Measurements from ENCODE around the gene CEP350. TPM values are rescaled to one million over a fixed set of nuclear protein-coding genes. Genes with fewer than 3 reads are reported as not detected.

Gene CEP350
- total and polyA plus RNA-seq, 10 of the 15 experiments (the other 5 are each of a cell fraction or from before 2014, with no cell fraction given) = 5.2 to 46.0 (median 23.1) TPM

DNA sequence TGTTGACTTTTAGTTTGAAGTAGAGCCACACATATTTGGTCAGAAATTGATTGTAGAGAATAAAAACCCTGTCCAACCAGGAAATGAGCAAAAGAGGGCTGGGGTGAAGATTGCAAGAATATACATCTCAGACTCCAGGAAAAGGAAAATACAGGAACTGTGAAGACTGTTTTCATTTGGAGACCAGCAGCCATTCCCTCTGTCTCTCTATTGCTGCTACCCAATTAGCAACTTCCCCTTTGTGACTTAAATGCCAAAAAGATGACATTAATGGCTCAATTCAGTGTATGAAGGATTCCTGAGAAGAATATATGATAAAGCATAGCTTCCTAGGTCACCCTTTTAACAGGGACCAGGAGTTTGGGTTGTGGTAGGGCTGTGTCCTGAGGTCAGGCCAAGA lies 31.6 kb upstream of the CEP350 start (continued):
- no peak for TF ChIP-seq RAD21 (IDR thresholded peaks at IDR 0.05; ENCODE audit: insufficient read depth, low read depth, low read length)
- no peak for TF ChIP-seq SREBF2 (IDR thresholded peaks at IDR 0.05; ENCODE audit: low read length)

DNA sequence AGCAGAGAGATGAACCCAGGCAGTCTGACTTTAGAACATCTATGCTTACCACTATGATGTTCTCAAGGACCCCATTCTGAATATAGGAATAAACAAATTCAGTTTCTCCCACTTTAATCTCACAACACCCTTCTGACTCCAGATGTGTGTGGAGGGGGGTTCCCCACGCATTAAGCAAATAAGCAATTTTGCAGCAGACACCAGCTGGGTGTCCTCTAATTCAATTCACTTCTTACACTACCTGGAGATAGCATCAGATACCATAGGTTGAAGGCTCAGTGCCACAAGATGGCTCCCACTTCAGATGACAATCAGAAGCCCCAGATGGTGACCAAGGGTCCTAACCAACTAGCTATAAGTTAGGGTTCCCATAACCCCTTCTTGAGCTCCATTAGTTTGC lies 30.3 kb upstream of the CEP350 start:
- no peak overlapping the region for H3K9ac ChIP-seq (ENCODE audit: control insufficient read depth, insufficient read depth, low read length)
- H3K4me3 ChIP-seq = no peak overlapping the region
- H3K79me2 ChIP-seq (ENCODE audit: control insufficient read depth, insufficient read depth, low read length) = no peaks in the 10 kb centered on the region
- H3K27ac ChIP-seq (ENCODE audit: control insufficient read depth, insufficient read depth) = no peak overlapping the region
- no peak overlapping the region for H2AFZ ChIP-seq (ENCODE audit: control insufficient read depth, low read depth, low read length)
- POLR2A ChIA-PET = interaction anchor here (1.2 kb wide), 1 partner anchor 13 kb away, joined by 3 read pairs; no protein-coding TSS in a partner anchor
- WGBS (ENCODE audit: insufficient coverage, insufficient replicate concordance, low lambda C conversion rate, missing lambda C conversion rate) = 100% methylated on average over 1 of the region's 1 CpG
- in situ Hi-C loops (cut with MboI) (no loop called here), intact Hi-C loops (cut with micrococcal nuclease; ENCODE audit: unreplicated experiment) (no loop called here)
- H3K4me1 ChIP-seq (ENCODE audit: control insufficient read depth, insufficient read depth, low read length) = no peaks in the 10 kb centered on the region
- no TSS peak for BruUV-seq (replicated peaks)
- RAD21 ChIA-PET (ENCODE audit: unreplicated experiment) = interaction anchor here (1.8 kb wide), 1 partner anchor 56 kb away, joined by 5 read pairs; no protein-coding TSS in a partner anchor
- no peak for DNase-seq (ENCODE audit: low read depth, low spot score)
- H3K9me3 ChIP-seq (replicated peaks; ENCODE audit: control insufficient read depth, insufficient read depth, low read length) = no peaks in the 10 kb centered on the region
- SMC1A ChIA-PET (ENCODE audit: uncharacterized antibody, unreplicated experiment) = interaction anchor here (0.8 to 2.2 kb wide), 6 partner anchors 9 to 60 kb away, joined by 3 to 15 read pairs (median 4); no protein-coding TSS in a partner anchor
- H3K4me2 ChIP-seq (ENCODE audit: control insufficient read depth, insufficient read depth) = no peak overlapping the region
- ATAC-seq = peak; percentile 23; the same call in 1 of the 3 replicates
- no peaks in the 10 kb centered on the region for H4K20me1 ChIP-seq (ENCODE audit: control insufficient read depth, insufficient read depth)
- H3K27me3 ChIP-seq (replicated peaks in 1 of 2; ENCODE audit: control insufficient read depth in 2 of 2, insufficient read depth in 2 of 2, low read length in 1 of 2) = no peaks in the 10 kb centered on the region
- CTCF ChIA-PET = interaction anchor here (0.9 to 1.0 kb wide), 3 partner anchors 12 to 244 kb away, joined by 3 read pairs; no protein-coding TSS in a partner anchor
- TF ChIP-seq, protein P1, sequence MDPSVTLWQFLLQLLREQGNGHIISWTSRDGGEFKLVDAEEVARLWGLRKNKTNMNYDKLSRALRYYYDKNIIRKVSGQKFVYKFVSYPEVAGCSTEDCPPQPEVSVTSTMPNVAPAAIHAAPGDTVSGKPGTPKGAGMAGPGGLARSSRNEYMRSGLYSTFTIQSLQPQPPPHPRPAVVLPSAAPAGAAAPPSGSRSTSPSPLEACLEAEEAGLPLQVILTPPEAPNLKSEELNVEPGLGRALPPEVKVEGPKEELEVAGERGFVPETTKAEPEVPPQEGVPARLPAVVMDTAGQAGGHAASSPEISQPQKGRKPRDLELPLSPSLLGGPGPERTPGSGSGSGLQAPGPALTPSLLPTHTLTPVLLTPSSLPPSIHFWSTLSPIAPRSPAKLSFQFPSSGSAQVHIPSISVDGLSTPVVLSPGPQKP (IDR thresholded peaks at IDR 0.05; ENCODE audit: low read depth, low read length) = no peak
- TF ChIP-seq, protein P2, sequence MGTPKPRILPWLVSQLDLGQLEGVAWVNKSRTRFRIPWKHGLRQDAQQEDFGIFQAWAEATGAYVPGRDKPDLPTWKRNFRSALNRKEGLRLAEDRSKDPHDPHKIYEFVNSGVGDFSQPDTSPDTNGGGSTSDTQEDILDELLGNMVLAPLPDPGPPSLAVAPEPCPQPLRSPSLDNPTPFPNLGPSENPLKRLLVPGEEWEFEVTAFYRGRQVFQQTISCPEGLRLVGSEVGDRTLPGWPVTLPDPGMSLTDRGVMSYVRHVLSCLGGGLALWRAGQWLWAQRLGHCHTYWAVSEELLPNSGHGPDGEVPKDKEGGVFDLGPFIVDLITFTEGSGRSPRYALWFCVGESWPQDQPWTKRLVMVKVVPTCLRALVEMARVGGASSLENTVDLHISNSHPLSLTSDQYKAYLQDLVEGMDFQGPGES (IDR thresholded peaks at IDR 0.05) = no peak
- TF ChIP-seq TCF7 (IDR thresholded peaks at IDR 0.05; ENCODE audit: borderline replicate concordance) = no peak
- TF ChIP-seq JUNB (IDR thresholded peaks at IDR 0.05) = no peak
- TF ChIP-seq NFXL1 (IDR thresholded peaks at IDR 0.05; ENCODE audit: borderline replicate concordance) = no peak
- TF ChIP-seq STAT3 (IDR thresholded peaks at IDR 0.05; ENCODE audit: low read depth, low read length) = no peak
- no peak for FAIRE-seq
- peaks cover 0 to 11% of the 10 kb centered on the region in 2 experiments; a peak in 2 of 4 replicates for H3K36me3 ChIP-seq (ENCODE audit: control insufficient read depth in 2 of 2, insufficient read depth in 2 of 2, low read length in 1 of 2)

Measured in GM12878 (cell line).